K562 (cell line): ENCODE measurements around the gene TNFRSF6B. TPM values are rescaled to one million over a fixed set of nuclear protein-coding genes. Genes with fewer than 3 reads are reported as not detected.

Experiments
- ARID4B ChIP-seq: sonication (generic); formaldehyde crosslinking; IDR thresholded peaks from 2 replicates; pipeline ENCODE4 v1.8.0; 2022; ENCODE audit warnings: mild to moderate bottlenecking, missing genetic modification reagents
- FOXK2 ChIP-seq, 2 experiments: fragments of 450-650 bp; IDR thresholded peaks in 1 of 2; conservative IDR thresholded peaks in 1 of 2; 2 replicates each; pipeline ENCODE4 v1.6.1; 2016; ENCODE audit warnings: low read depth in 2 of 2, mild to moderate bottlenecking in 1 of 2
- FOXM1 ChIP-seq, 2 experiments: fragments of 450-650 bp in 1 of 2; sonication (generic) in 1 of 2; formaldehyde crosslinking in 1 of 2; IDR thresholded peaks; 2 replicates each; pipeline versions ENCODE4 v1.6.1 to v1.9.0; 2017 to 2022; ENCODE audit warnings: low read depth in 2 of 2, mild to moderate bottlenecking in 2 of 2, missing genetic modification reagents in 1 of 2, moderate library complexity in 1 of 2
- GTF3C2 ChIP-seq: IDR thresholded peaks from 3 replicates; pipeline ENCODE4 v1.6.1; 2011; ENCODE audit warnings: borderline replicate concordance, mild to moderate bottlenecking, moderate library complexity; ENCODE audit not compliant: insufficient read length; ENCODE audit errors: extremely low read depth
- POLR3A ChIP-seq: IDR thresholded peaks from 2 replicates; pipeline ENCODE4 v1.6.1; 2011; ENCODE audit warnings: borderline replicate concordance, mild to moderate bottlenecking, moderate library complexity; ENCODE audit not compliant: insufficient read length, insufficient read depth; ENCODE audit errors: extremely low read depth
- SAP30 ChIP-seq: fragments of 200-600 bp; sonication (generic); IDR thresholded peaks from 2 replicates; pipeline ENCODE4 v1.6.1; 2012; ENCODE audit warnings: borderline replicate concordance, low read depth, mild to moderate bottlenecking, moderate library complexity, low read length, control low read depth, inconsistent platforms; ENCODE audit not compliant: insufficient read depth, poor library complexity, severe bottlenecking
- SMAD1 ChIP-seq: fragments of 150-350 bp; IDR thresholded peaks from 2 replicates; pipeline ENCODE4 v1.6.1; 2014; ENCODE audit warnings: low read length, low read depth; ENCODE audit not compliant: partially characterized antibody
- THRA ChIP-seq: fragments of 450-650 bp; IDR thresholded peaks from 2 replicates; pipeline ENCODE4 v1.6.1; 2017; ENCODE audit warnings: mild to moderate bottlenecking, moderate library complexity
- ZNF280B ChIP-seq: fragments of 250-450 bp; sonication (Bioruptor Pico); IDR thresholded peaks from 2 replicates; pipeline ENCODE4 v1.5.1; 2021; ENCODE audit warnings: mild to moderate bottlenecking
- ZNF699 ChIP-seq: fragments of 250-450 bp; sonication (Bioruptor Pico); IDR thresholded peaks from 2 replicates; pipeline ENCODE4 v1.8.0; 2021; ENCODE audit warnings: mild to moderate bottlenecking, moderate library complexity; ENCODE audit not compliant: insufficient replicate concordance
- ZNF707 ChIP-seq: fragments of 250-450 bp; sonication (Bioruptor Pico); conservative IDR thresholded peaks from 2 replicates; pipeline ENCODE4 v1.8.0; 2022; ENCODE audit warnings: inconsistent platforms, mild to moderate bottlenecking, moderate library complexity
- polyA plus RNA-seq, 8 experiments: library from polyadenylated mRNA; depleted of rRNA in 4 of 8; stranded (reverse) in 5 of 8; unstranded in 3 of 8; fragments of >200 nt; fragmentation: Nextera tagmentation in 2 of 8; fragmentation: Illumina TruSeq in 1 of 8; extraction: Ambion mirVana in 2 of 8; extraction: Trizol in 1 of 8; gene quantifications; 2 replicates each; pipeline versions ENCODE4 v1.2.1 to v1.2.3, GENCODE V29; 2011 to 2014; ENCODE audit warnings: inconsistent platforms in 1 of 8, missing spikeins in 1 of 8
- total RNA-seq, 7 experiments: library from RNA; depleted of rRNA in 6 of 7; stranded (reverse); fragments of >200 nt in 6 of 7; fragmentation: Illumina TruSeq in 2 of 7; extraction: Trizol in 2 of 7; gene quantifications; 2 replicates each; pipeline versions ENCODE4 v1.2.1 to v1.2.3, GENCODE V29; 2011 to 2021; ENCODE audit warnings: low replicate concordance in 1 of 7

The TNFRSF6B gene
- total and polyA plus RNA-seq, 9 of the 15 experiments (the other 6 are each of a cell fraction or from before 2014, with no cell fraction given): 0.10 to 3.5 (median 0.32) TPM; not detected in 6

- peak; percentile 77 for TF ChIP-seq ARID4B
- TF ChIP-seq ZNF707 (CRISPR knock-in tag): no peak
- no peak for TF ChIP-seq THRA
- TF ChIP-seq POLR3A: no peak
- no peak for TF ChIP-seq GTF3C2
- peak; percentile 24 for TF ChIP-seq SMAD1
- no peak for TF ChIP-seq ZNF280B
- TF ChIP-seq ZNF699: no peak
- peak; percentile 77 for TF ChIP-seq SAP30
- TF ChIP-seq FOXM1 (IDR thresholded peaks at IDR 0.05; ENCODE audit: low read depth): no peak
- TF ChIP-seq FOXM1 (CRISPR knock-in tag; IDR thresholded peaks at IDR 0.05; ENCODE audit: low read depth): peak; percentile 33; the same call in 1 of the 2 replicates
- no peak for TF ChIP-seq FOXK2 (conservative IDR thresholded peaks at IDR 0.05 in 1 of 2, IDR thresholded peaks at IDR 0.05 in 1 of 2; ENCODE audit: low read depth in 2 of 2)
Measured at GRCh38 chr20:63740627-63741353, 44.3 kb downstream of the TNFRSF6B start (continued).
